K562 (cell line): Measurements from ENCODE around the gene SLC35A4. TPM values are rescaled to one million over a fixed set of nuclear protein-coding genes. Genes with fewer than 3 reads are reported as not detected.

Experiments
- microRNA-seq: library from miRNA; unstranded; fragments of <30 nt; microRNA quantifications from one replicate; pipeline ENCODE4, GENCODE V29; 2018; ENCODE audit warnings: borderline microRNAs expressed
- polyA plus RNA-seq, 8 experiments: library from polyadenylated mRNA; depleted of rRNA in 4 of 8; stranded (reverse) in 5 of 8; unstranded in 3 of 8; fragments of >200 nt; fragmentation: Nextera tagmentation in 2 of 8; fragmentation: Illumina TruSeq in 1 of 8; extraction: Ambion mirVana in 2 of 8; extraction: Trizol in 1 of 8; gene quantifications; 2 replicates each; pipeline versions ENCODE4 v1.2.1 to v1.2.3, GENCODE V29; 2011 to 2014; ENCODE audit warnings: inconsistent platforms in 1 of 8, missing spikeins in 1 of 8
- small RNA-seq: library from RNA; depleted of rRNA; stranded (forward); fragments of <200 nt; gene quantifications from one replicate; pipeline ENCODE3, GENCODE V24; 2014
- total RNA-seq, 7 experiments: library from RNA; depleted of rRNA in 6 of 7; stranded (reverse); fragments of >200 nt in 6 of 7; fragmentation: Illumina TruSeq in 2 of 7; extraction: Trizol in 2 of 7; gene quantifications; 2 replicates each; pipeline versions ENCODE4 v1.2.1 to v1.2.3, GENCODE V29; 2011 to 2021; ENCODE audit warnings: low replicate concordance in 1 of 7

The SLC35A4 gene
- total and polyA plus RNA-seq, 9 of the 15 experiments (the other 6 are each of a cell fraction or from before 2014, with no cell fraction given) = 21.8 to 171 (median 42.5) TPM

Small RNA genes lying within 50 kb of the gene (microRNA-seq; reads per million reads assigned to microRNA genes)
- 0.27 reads per million for gene MIR6831

Small RNA genes lying within 50 kb of the gene (small RNA-seq; reads per million reads assigned to genes)
- gene RF00279 = not detected
- gene RF00443 = not detected

Other genes starting within 250 kb of the SLC35A4 start
Only the 7 nearest of the 19 such genes appear.
- gene EIF4EBP3, start 17.2 kb upstream of the SLC35A4 start, total RNA-seq (2014; rRNA removed) = 1.3 and 2.3 TPM in 2 replicates
- 2.5 and 3.8 TPM in 2 replicates for gene EIF4EBP3, start 17.2 kb upstream of the SLC35A4 start, total RNA-seq (2014; rRNA removed; fragmentation: Illumina TruSeq; extraction: Trizol)
- gene EIF4EBP3, start 17.2 kb upstream of the SLC35A4 start, total RNA-seq (2015; rRNA removed; fragmentation: Illumina TruSeq; extraction: Trizol) = 0.72 and 1.3 TPM in 2 replicates
- 5.7 and 7.7 TPM in 2 replicates for gene EIF4EBP3, start 17.2 kb upstream of the SLC35A4 start, total RNA-seq (2021)
- gene EIF4EBP3, start 17.2 kb upstream of the SLC35A4 start, polyA plus RNA-seq (2011; rRNA removed) = 3.1 and 4.7 TPM in 2 replicates
- 3.1 and 4.1 TPM in 2 replicates for gene EIF4EBP3, start 17.2 kb upstream of the SLC35A4 start, polyA plus RNA-seq (2014; fragmentation: Illumina TruSeq; extraction: Trizol)
- gene EIF4EBP3, start 17.2 kb upstream of the SLC35A4 start, polyA plus RNA-seq (2014; fragmentation: Nextera tagmentation; extraction: Ambion mirVana) = 1 to 10 TPM; 5.0 to 7.5 TPM
- gene EIF4EBP3, start 17.2 kb upstream of the SLC35A4 start, polyA plus RNA-seq (2014; rRNA removed) = 3.4 and 4.0 TPM in 2 replicates
- 45.0 and 58.1 TPM in 2 replicates for gene SRA1, start 7.4 kb upstream of the SLC35A4 start, total RNA-seq (2014; rRNA removed)
- gene SRA1, start 7.4 kb upstream of the SLC35A4 start, total RNA-seq (2014; rRNA removed; fragmentation: Illumina TruSeq; extraction: Trizol) = 31.6 and 31.8 TPM in 2 replicates
- 30.5 and 35.2 TPM in 2 replicates for gene SRA1, start 7.4 kb upstream of the SLC35A4 start, total RNA-seq (2015; rRNA removed; fragmentation: Illumina TruSeq; extraction: Trizol)
- gene SRA1, start 7.4 kb upstream of the SLC35A4 start, total RNA-seq (2021) = 45.8 and 47.4 TPM in 2 replicates
- 38.8 and 41.3 TPM in 2 replicates for gene SRA1, start 7.4 kb upstream of the SLC35A4 start, polyA plus RNA-seq (2011; rRNA removed)
- 43.6 and 49.5 TPM in 2 replicates for gene SRA1, start 7.4 kb upstream of the SLC35A4 start, polyA plus RNA-seq (2014; fragmentation: Illumina TruSeq; extraction: Trizol)
- 10 to 100 TPM; 24.1 to 33.6 TPM for gene SRA1, start 7.4 kb upstream of the SLC35A4 start, polyA plus RNA-seq (2014; fragmentation: Nextera tagmentation; extraction: Ambion mirVana)
- 44.4 and 50.8 TPM in 2 replicates for gene SRA1, start 7.4 kb upstream of the SLC35A4 start, polyA plus RNA-seq (2014; rRNA removed)
- gene APBB3, start 230 bp upstream of the SLC35A4 start, total RNA-seq (2014; rRNA removed) = 9.9 and 12.1 TPM in 2 replicates
- gene APBB3, start 230 bp upstream of the SLC35A4 start, total RNA-seq (2014; rRNA removed; fragmentation: Illumina TruSeq; extraction: Trizol) = 5.4 and 6.4 TPM in 2 replicates
- gene APBB3, start 230 bp upstream of the SLC35A4 start, total RNA-seq (2015; rRNA removed; fragmentation: Illumina TruSeq; extraction: Trizol) = 5.7 and 6.0 TPM in 2 replicates
- gene APBB3, start 230 bp upstream of the SLC35A4 start, total RNA-seq (2021) = 14.3 and 18.7 TPM in 2 replicates
- gene APBB3, start 230 bp upstream of the SLC35A4 start, polyA plus RNA-seq (2011; rRNA removed) = 20.5 and 40.7 TPM in 2 replicates
- 9.5 TPM in 2 replicates for gene APBB3, start 230 bp upstream of the SLC35A4 start, polyA plus RNA-seq (2014; fragmentation: Illumina TruSeq; extraction: Trizol)
- under 1 TPM; 0.17 to 0.67 TPM for gene APBB3, start 230 bp upstream of the SLC35A4 start, polyA plus RNA-seq (2014; fragmentation: Nextera tagmentation; extraction: Ambion mirVana)
- gene APBB3, start 230 bp upstream of the SLC35A4 start, polyA plus RNA-seq (2014; rRNA removed) = 24.3 and 25.8 TPM in 2 replicates
- gene CD14, start 68.3 kb downstream of the SLC35A4 start, total RNA-seq (2014; rRNA removed) = 0.09 TPM in 1 of 2 replicates, not detected in the other
- gene CD14, start 68.3 kb downstream of the SLC35A4 start, total RNA-seq (2014; rRNA removed; fragmentation: Illumina TruSeq; extraction: Trizol) = 0.07 TPM in 1 of 2 replicates, not detected in the other
- gene CD14, start 68.3 kb downstream of the SLC35A4 start, total RNA-seq (2015; rRNA removed; fragmentation: Illumina TruSeq; extraction: Trizol) = 0.14 and 0.15 TPM in 2 replicates
- 0.31 and 0.47 TPM in 2 replicates for gene CD14, start 68.3 kb downstream of the SLC35A4 start, total RNA-seq (2021)
- 0.13 and 0.23 TPM in 2 replicates for gene CD14, start 68.3 kb downstream of the SLC35A4 start, polyA plus RNA-seq (2011; rRNA removed)
- gene CD14, start 68.3 kb downstream of the SLC35A4 start, polyA plus RNA-seq (2014; fragmentation: Illumina TruSeq; extraction: Trizol) = not detected in 2 replicates
- gene CD14, start 68.3 kb downstream of the SLC35A4 start, polyA plus RNA-seq (2014; fragmentation: Nextera tagmentation; extraction: Ambion mirVana) = under 1 TPM in 1 of 2 experiments, not detected in 1; 0.15 TPM
- gene CD14, start 68.3 kb downstream of the SLC35A4 start, polyA plus RNA-seq (2014; rRNA removed) = 0.32 and 1.0 TPM in 2 replicates
- 21.4 and 32.9 TPM in 2 replicates for gene TMCO6, start 74.6 kb downstream of the SLC35A4 start, total RNA-seq (2014; rRNA removed)
- 8.3 and 10.3 TPM in 2 replicates for gene TMCO6, start 74.6 kb downstream of the SLC35A4 start, total RNA-seq (2014; rRNA removed; fragmentation: Illumina TruSeq; extraction: Trizol)
- gene TMCO6, start 74.6 kb downstream of the SLC35A4 start, total RNA-seq (2015; rRNA removed; fragmentation: Illumina TruSeq; extraction: Trizol) = 10.6 and 11.5 TPM in 2 replicates
- gene TMCO6, start 74.6 kb downstream of the SLC35A4 start, total RNA-seq (2021) = 23.5 and 24.4 TPM in 2 replicates
- 26.9 and 28.5 TPM in 2 replicates for gene TMCO6, start 74.6 kb downstream of the SLC35A4 start, polyA plus RNA-seq (2011; rRNA removed)
- gene TMCO6, start 74.6 kb downstream of the SLC35A4 start, polyA plus RNA-seq (2014; fragmentation: Illumina TruSeq; extraction: Trizol) = 16.7 and 18.0 TPM in 2 replicates
- 1 to 10 TPM; 3.4 to 5.1 TPM for gene TMCO6, start 74.6 kb downstream of the SLC35A4 start, polyA plus RNA-seq (2014; fragmentation: Nextera tagmentation; extraction: Ambion mirVana)
- 32.5 and 46.4 TPM in 2 replicates for gene TMCO6, start 74.6 kb downstream of the SLC35A4 start, polyA plus RNA-seq (2014; rRNA removed)
- 136 and 209 TPM in 2 replicates for gene NDUFA2, start 82.8 kb downstream of the SLC35A4 start, total RNA-seq (2014; rRNA removed)
- gene NDUFA2, start 82.8 kb downstream of the SLC35A4 start, total RNA-seq (2014; rRNA removed; fragmentation: Illumina TruSeq; extraction: Trizol) = 63.3 and 69.1 TPM in 2 replicates
- gene NDUFA2, start 82.8 kb downstream of the SLC35A4 start, total RNA-seq (2015; rRNA removed; fragmentation: Illumina TruSeq; extraction: Trizol) = 103 and 105 TPM in 2 replicates
- gene NDUFA2, start 82.8 kb downstream of the SLC35A4 start, total RNA-seq (2021) = 120 and 125 TPM in 2 replicates
- 184 and 187 TPM in 2 replicates for gene NDUFA2, start 82.8 kb downstream of the SLC35A4 start, polyA plus RNA-seq (2011; rRNA removed)
- gene NDUFA2, start 82.8 kb downstream of the SLC35A4 start, polyA plus RNA-seq (2014; fragmentation: Illumina TruSeq; extraction: Trizol) = 77.4 and 113 TPM in 2 replicates
- gene NDUFA2, start 82.8 kb downstream of the SLC35A4 start, polyA plus RNA-seq (2014; fragmentation: Nextera tagmentation; extraction: Ambion mirVana) = 100 to 1,000 TPM; 480 to 497 TPM
- 209 and 284 TPM in 2 replicates for gene NDUFA2, start 82.8 kb downstream of the SLC35A4 start, polyA plus RNA-seq (2014; rRNA removed)
- gene IK, start 83.0 kb downstream of the SLC35A4 start, total RNA-seq (2014; rRNA removed) = 150 and 170 TPM in 2 replicates
- gene IK, start 83.0 kb downstream of the SLC35A4 start, total RNA-seq (2014; rRNA removed; fragmentation: Illumina TruSeq; extraction: Trizol) = 138 and 149 TPM in 2 replicates
- 158 and 164 TPM in 2 replicates for gene IK, start 83.0 kb downstream of the SLC35A4 start, total RNA-seq (2015; rRNA removed; fragmentation: Illumina TruSeq; extraction: Trizol)
- 81.9 and 93.0 TPM in 2 replicates for gene IK, start 83.0 kb downstream of the SLC35A4 start, total RNA-seq (2021)
- 107 and 140 TPM in 2 replicates for gene IK, start 83.0 kb downstream of the SLC35A4 start, polyA plus RNA-seq (2011; rRNA removed)
- gene IK, start 83.0 kb downstream of the SLC35A4 start, polyA plus RNA-seq (2014; fragmentation: Illumina TruSeq; extraction: Trizol) = 187 and 203 TPM in 2 replicates
- 100 to 1,000 TPM in 1 of 2 experiments, 10 to 100 TPM in 1; 89.2 to 182 TPM for gene IK, start 83.0 kb downstream of the SLC35A4 start, polyA plus RNA-seq (2014; fragmentation: Nextera tagmentation; extraction: Ambion mirVana)
- 137 and 176 TPM in 2 replicates for gene IK, start 83.0 kb downstream of the SLC35A4 start, polyA plus RNA-seq (2014; rRNA removed)